Stimulated activated naive CD8-positive, alpha-beta T cell treated with anti-CD3 and anti-CD28 coated beads, Interleukin-15, Interleukin-2, amounts not matched to agents 100 ng/mL and 50 ng/mL, for 24 hours (primary cell): ENCODE measurements around the gene IL6ST.
A peak's percentile ranks its signal among the peaks of the same experiment; 100 is the strongest.

ENCODE experiments used
- H3K27ac Mint-ChIP-seq: one replicate; pipeline ENCODE4 v1.8.0; 2021; ENCODE audit warnings: mild to moderate bottlenecking, mixed read lengths
- H3K27me3 Mint-ChIP-seq: one replicate; pipeline ENCODE4 v1.8.0; 2021; ENCODE audit warnings: mixed read lengths
- H3K36me3 Mint-ChIP-seq: one replicate; pipeline ENCODE4 v1.8.0; 2021; ENCODE audit warnings: low read depth, mixed read lengths
- H3K4me1 Mint-ChIP-seq: one replicate; pipeline ENCODE4 v1.8.0; 2021; ENCODE audit warnings: low read depth, mixed read lengths
- H3K4me3 Mint-ChIP-seq: one replicate; pipeline ENCODE4 v1.8.0; 2021; ENCODE audit warnings: mild to moderate bottlenecking, mixed read lengths
- H3K9me3 Mint-ChIP-seq: one replicate; pipeline ENCODE4 v1.8.0; 2021; ENCODE audit warnings: mixed read lengths

The IL6ST gene

DNA sequence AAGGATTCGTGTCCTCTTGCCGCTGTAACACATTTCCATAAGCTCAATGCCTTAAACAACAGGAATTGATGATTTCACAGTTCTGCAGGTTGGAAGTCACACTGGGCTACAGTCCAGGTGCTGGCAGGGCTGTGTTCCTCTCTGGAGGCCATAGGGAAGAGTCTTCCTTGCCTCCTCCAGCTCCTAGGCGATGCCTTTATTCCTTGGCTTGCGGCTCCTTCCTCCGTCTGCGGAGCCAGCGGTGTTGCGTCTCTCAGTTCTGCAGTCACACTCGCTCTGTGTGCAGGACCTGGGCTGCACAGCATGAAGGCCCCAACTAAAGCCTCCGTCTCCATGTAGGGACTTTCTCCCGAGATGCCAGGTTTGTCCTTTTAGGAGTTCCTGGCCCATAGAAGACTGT, 70.0 kb downstream of the IL6ST start:
- H3K36me3 Mint-ChIP-seq, result no peaks in the 10 kb centered on the region
- H3K4me3 Mint-ChIP-seq, result no peak overlapping the region
- H3K4me1 Mint-ChIP-seq, result peaks cover 15% of the 10 kb centered on the region
- H3K27ac Mint-ChIP-seq, result no peak overlapping the region
- H3K9me3 Mint-ChIP-seq, result no peaks in the 10 kb centered on the region
- no peaks in the 10 kb centered on the region for H3K27me3 Mint-ChIP-seq

DNA sequence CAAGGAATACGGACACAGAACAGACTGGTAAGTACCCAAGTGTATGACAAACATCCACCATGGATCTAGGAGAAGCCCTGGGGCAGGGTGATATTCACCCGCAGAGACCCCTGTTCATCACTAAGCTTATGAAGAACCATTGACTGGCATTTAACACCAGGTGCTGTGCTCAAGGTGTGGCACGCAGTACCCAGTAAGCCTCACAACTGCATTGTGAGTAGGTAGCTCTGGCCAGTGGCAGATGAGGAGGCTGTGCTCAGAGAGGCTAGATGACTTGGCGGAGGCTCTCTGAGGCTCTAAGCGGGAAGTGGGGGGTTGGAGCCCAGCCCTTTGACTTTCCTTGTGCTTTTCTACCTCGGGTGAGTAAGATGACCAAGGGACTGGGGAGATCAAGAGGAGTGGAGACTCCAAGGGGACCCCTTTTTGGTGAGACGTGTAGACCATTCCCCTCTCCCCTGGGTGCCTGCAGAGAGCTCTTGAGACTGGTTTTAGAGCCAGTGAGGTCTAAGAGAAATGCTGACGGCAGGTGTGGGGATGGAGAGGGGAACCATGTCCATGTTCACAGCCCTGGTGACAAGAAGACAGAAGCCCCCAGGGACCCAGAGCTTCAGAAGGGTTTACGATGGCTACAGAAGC, 70.8 kb downstream of the IL6ST start:
- no peak overlapping the region for H3K27ac Mint-ChIP-seq
- peaks cover 23% of the 10 kb centered on the region for H3K4me1 Mint-ChIP-seq
- H3K27me3 Mint-ChIP-seq, result no peaks in the 10 kb centered on the region
- H3K4me3 Mint-ChIP-seq, result no peak overlapping the region
- H3K9me3 Mint-ChIP-seq, result no peaks in the 10 kb centered on the region
- no peaks in the 10 kb centered on the region for H3K36me3 Mint-ChIP-seq

DNA sequence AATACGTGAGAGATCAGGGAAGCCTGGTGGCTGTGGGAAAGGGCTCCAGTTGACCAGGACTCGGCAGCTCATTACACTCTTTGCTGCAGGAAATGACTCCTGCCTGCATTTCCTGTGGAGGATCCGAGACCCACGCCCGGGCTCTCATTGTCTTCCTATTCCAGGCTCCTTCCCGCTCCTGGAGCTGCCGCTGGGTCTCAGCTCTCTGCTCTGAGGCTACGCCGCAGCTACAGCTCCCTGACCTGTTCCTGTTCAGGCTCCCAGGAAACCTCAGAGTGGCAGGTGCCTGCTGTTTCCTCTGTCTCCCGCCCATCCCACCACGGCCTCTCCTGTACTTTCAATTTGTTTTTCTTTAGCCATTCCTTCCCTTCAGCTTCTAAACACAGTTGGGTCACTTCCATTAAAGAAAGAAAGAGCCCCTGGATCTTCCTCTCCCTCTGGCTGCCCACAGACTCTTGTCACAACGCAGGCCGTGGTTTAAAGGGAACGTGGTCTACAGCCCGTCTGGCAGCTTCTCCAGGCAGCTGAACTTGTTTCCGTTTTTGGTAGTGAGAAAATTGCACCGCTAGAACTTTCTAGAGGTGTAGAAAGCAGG, 71.5 kb downstream of the IL6ST start:
- H3K9me3 Mint-ChIP-seq, result no peaks in the 10 kb centered on the region
- no peaks in the 10 kb centered on the region for H3K27me3 Mint-ChIP-seq
- peak overlapping the region; percentile 70 for H3K27ac Mint-ChIP-seq
- H3K4me3 Mint-ChIP-seq, result peak overlapping the region; percentile 74
- H3K36me3 Mint-ChIP-seq, result no peaks in the 10 kb centered on the region
- H3K4me1 Mint-ChIP-seq, result peaks cover 30% of the 10 kb centered on the region

DNA sequence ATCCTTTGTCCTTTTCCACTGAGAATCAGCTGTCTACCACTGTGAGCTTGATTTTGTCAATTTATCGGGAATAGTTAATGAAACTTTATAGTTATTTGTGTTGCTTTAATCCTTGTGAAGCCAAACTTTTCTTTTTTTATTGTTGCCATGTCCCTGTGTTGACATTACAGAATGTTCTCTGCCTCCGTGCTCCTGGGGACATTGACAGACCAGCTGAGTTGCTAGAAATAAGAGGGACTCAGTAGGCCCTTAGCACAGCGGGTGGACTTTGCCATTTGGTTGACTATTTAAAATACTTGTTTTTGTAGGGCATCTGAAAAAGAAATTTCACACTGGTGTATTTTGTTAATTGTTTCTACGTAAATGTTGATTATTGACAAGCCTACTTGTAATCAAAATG, 73.1 kb downstream of the IL6ST start:
- no peaks in the 10 kb centered on the region for H3K36me3 Mint-ChIP-seq
- no peak overlapping the region for H3K4me3 Mint-ChIP-seq
- peaks cover 37% of the 10 kb centered on the region for H3K4me1 Mint-ChIP-seq
- H3K27me3 Mint-ChIP-seq, result no peaks in the 10 kb centered on the region
- no peak overlapping the region for H3K27ac Mint-ChIP-seq
- H3K9me3 Mint-ChIP-seq, result no peaks in the 10 kb centered on the region

GRCh38 chr5:55920784-55921183, 74.0 kb downstream of the IL6ST start:
- Mint-ChIP-seq H3K9me3 (no peaks in the 10 kb centered on the region), H3K27me3 (no peaks in the 10 kb centered on the region), H3K36me3 (no peaks in the 10 kb centered on the region), H3K4me3 (no peak overlapping the region), H3K27ac (no peak overlapping the region), H3K4me1 (peaks cover 40% of the 10 kb centered on the region)

- no peaks in the 10 kb centered on the region for H3K36me3 Mint-ChIP-seq
- no peak overlapping the region for H3K4me3 Mint-ChIP-seq
- H3K27ac Mint-ChIP-seq, result no peak overlapping the region
- H3K4me1 Mint-ChIP-seq, result peaks cover 43% of the 10 kb centered on the region
- H3K9me3 Mint-ChIP-seq, result no peaks in the 10 kb centered on the region
- no peaks in the 10 kb centered on the region for H3K27me3 Mint-ChIP-seq
These were observed 75.1 kb downstream of the IL6ST start for GRCh38 chr5:55919625-55920024.

DNA sequence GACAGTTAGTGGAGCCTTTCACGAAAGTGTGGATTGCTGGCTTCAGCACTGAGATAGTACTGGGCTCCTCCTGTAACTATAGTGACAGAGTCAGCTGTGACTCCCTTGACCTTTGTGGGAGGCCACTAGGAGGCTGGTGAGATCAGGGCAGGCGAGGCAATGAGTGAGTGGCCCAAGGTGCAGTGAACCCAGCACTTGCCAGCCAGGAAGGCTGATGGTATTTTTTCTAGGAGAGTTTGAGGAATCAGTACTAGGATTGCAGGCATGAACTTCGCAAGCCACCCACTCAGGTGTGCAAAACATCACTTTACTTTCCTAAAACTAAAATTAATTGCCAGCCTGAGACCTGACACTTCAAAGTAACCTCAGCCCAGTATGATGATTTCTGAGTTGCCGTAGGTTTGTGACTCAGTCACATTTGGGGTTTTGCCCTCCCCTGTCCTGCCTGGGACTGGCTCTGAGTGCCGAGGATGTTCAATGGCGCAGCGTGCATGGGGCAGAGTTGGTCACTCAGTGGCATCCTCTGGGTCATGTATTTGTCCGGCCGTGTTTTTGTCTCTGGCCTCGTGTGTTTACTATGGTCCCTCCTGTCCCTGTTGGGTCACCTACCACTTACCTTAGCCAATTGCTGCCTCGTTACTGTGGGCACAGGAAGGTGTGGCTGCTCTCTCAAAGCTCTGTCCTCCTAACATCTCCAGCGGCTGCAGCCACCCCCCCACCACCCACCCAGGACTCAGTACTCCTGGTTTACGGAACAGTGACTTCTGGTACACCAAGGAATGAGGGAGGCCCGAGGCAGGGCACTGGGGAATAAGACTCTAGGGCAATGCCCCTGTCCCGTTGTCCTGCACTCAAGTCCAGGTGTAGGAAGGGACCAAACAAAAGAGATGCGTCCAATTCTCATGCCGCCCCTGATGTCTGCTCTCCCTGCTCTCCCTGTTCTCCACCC, 76.4 kb downstream of the IL6ST start:
- H3K36me3 Mint-ChIP-seq, result no peaks in the 10 kb centered on the region
- H3K9me3 Mint-ChIP-seq, result no peaks in the 10 kb centered on the region
- H3K4me1 Mint-ChIP-seq, result peaks cover 39% of the 10 kb centered on the region
- no peak overlapping the region for H3K4me3 Mint-ChIP-seq
- peak overlapping the region; percentile 22 for H3K27ac Mint-ChIP-seq
- no peaks in the 10 kb centered on the region for H3K27me3 Mint-ChIP-seq

DNA sequence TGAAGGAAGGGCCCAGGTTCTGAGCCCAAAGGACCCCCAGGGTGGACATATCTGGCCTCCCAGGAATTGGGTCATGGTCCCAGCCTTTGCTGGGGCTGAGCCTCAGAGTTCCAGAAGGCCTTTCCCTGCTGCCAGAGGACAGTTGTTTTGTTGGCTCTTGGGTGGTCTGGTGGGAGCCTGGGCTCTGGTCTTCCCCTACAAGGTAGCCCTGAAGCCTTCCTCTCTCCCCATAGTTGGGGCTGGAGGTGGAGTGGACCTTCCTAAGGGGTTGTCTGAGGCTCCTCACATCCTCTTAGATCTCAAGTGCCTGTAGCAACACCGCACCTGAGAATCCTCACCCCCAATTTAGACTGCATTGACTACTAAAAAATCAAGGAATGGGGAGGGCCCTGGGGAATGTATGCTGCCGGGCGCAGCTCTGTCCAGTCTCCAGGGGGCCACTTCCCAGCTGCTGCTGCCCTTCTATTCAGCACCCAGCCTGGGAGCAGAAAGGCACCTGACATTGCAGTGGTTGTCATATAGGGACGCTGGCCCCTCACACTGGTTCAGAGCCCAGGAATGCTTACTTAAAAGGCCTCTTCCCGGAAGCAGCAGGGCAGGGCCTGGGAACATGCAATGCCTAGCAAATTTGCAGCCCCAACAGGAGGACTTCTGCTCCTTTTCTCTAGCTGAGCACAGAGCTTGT, 77.2 kb downstream of the IL6ST start:
- Mint-ChIP-seq H3K4me3 (no peak overlapping the region), H3K27ac (peak overlapping the region; percentile 22), H3K4me1 (peaks cover 32% of the 10 kb centered on the region), H3K9me3 (no peaks in the 10 kb centered on the region), H3K27me3 (no peaks in the 10 kb centered on the region), H3K36me3 (no peaks in the 10 kb centered on the region)

DNA sequence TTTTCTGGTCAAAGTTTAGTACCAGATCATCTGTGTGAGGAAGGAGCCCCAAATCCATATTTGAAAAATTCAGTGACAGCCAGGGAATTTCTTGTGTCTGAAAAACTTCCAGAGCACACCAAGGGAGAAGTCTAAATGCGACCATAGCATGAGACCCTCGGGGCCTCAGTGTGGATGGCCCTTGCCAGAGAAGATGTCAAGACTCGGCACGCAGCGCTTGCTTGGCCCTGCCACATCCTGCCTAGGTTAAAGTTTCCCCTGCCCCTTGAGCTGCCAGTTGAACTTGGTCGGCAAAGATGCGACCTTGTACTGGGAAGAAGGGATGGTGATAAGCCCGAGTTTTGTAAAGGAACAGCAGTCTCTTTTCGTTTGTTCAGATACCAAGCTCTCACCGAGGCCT, 77.8 kb downstream of the IL6ST start:
- H3K4me3 Mint-ChIP-seq, result no peak overlapping the region

DNA sequence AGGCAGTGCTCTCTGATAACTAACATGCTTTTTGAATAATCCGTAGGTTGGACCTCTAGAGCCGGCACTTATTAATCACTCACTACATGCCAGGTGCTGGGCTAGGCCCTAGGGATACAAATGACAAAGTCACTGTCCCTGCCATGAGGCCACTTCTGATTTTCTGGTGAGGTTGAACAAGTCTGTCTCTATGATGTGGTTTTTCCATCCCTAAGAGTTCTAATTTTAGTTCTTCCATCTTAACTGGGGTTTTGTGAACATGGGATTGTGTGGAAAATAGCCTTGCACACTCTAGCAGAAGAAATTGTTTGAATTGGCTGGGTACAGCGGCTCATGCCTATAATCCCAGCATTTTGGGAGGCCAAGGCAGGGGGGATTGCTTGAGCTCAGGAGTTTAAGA, 79.0 kb downstream of the IL6ST start:
- Mint-ChIP-seq H3K4me3 (no peak overlapping the region), H3K4me1 (peaks cover 38% of the 10 kb centered on the region), H3K27ac (no peak overlapping the region), H3K9me3 (no peaks in the 10 kb centered on the region), H3K27me3 (no peaks in the 10 kb centered on the region), H3K36me3 (no peaks in the 10 kb centered on the region)

More for the DNA sequence above, 77.8 kb downstream of the IL6ST start:
- no peak overlapping the region for H3K27ac Mint-ChIP-seq
- no peaks in the 10 kb centered on the region for H3K36me3 Mint-ChIP-seq
- no peaks in the 10 kb centered on the region for H3K27me3 Mint-ChIP-seq
- H3K9me3 Mint-ChIP-seq, result no peaks in the 10 kb centered on the region
- H3K4me1 Mint-ChIP-seq, result peaks cover 36% of the 10 kb centered on the region

- H3K4me1 Mint-ChIP-seq, result peaks cover 36% of the 10 kb centered on the region
These were observed 79.8 kb downstream of the IL6ST start for GRCh38 chr5:55914971-55915370.

DNA sequence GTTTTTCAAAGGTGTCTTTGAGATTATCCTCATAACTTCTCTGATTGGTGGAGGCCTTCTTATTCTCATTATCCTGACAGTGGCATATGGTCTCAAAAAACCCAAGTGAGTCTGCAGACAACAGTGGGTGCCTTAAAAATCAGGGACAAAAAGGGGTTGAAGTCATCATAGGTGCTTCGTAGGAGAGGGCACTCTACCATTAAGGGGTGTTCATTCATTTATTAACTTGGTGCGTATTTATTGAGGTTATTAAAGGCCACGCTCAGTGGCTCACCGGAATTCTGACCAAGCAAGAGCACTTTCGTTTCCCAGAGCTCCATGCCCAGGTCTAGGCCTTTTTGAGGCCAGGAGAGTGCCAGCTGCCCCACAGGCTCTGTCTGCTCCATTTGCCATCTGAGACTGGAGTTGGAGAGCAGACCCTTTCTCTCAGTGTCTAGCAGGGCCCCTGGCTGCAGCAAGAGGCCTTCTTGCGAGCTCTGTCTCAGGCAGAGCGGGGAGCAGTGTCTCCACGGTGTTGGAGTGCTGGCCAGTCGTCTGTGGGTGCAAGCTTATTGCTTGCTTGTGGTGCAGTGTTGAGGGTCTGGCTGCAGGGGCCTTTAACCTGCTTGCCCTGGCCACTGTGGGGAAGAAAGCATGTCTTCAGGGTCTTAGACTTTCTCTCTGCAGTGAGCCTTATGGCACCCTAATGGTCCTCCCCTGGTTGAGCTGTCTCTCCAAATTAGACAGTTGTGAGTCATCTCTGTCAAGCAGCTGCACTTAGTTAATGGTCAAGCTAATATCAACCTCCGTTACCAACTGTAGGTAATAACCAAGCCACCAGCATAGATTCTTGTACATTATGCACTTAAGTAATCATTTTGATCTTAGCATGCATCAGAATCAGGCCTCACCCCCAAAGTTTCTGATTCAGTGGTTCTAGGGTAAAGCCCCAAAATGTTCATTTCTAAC, 81.0 kb downstream of the IL6ST start:
- H3K4me1 Mint-ChIP-seq, result peaks cover 24% of the 10 kb centered on the region
- H3K27ac Mint-ChIP-seq, result no peak overlapping the region
- H3K27me3 Mint-ChIP-seq, result no peaks in the 10 kb centered on the region

More at GRCh38 chr5:55914971-55915370, 79.8 kb downstream of the IL6ST start:
- Mint-ChIP-seq H3K9me3 (no peaks in the 10 kb centered on the region), H3K36me3 (no peaks in the 10 kb centered on the region), H3K4me3 (no peak overlapping the region), H3K27ac (no peak overlapping the region), H3K27me3 (no peaks in the 10 kb centered on the region)

DNA sequence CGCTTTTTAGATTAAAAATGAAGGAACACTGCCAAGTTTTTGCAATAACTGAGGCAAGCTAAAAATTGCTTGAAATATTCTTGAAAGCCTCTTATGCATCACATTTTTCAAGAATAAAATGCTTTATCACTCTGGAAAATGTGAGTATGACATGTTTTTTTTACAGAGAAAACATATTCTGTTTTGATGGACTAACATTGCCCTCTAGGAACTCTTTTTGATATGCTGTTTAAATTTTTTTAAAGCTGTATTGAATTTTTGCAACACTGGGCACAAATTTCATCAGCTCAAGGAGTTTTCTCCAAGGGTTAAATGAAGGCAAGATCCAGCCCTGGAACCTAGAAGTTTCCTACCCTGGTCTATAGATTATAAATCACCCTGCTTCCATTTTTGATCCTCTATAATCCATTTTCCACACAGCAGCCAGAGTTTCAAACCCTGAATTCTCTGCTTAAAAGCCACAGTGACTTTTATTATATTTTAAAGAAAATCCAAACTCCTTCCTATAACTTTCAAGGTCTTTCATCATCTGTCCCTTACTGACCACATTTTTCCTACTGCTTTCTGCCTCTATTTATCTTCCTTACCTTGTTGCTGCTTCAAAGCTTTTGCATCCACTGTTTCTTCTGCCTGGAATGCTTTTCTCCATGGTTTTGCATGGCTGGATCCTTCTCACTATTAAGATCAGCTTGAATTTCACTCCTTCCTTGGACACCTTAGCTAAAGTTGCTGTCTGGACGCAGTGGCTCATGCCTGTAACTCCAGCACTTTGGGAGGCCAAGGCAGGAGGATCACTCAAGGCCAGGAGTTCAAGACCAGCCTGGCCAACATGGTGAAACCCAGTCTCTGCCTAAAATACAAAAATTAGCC, 82.7 kb downstream of the IL6ST start:
- Mint-ChIP-seq H3K4me3 (no peak overlapping the region), H3K4me1 (peaks cover 12% of the 10 kb centered on the region), H3K27ac (peak overlapping the region; percentile 71)

More for the DNA sequence above, 81.0 kb downstream of the IL6ST start:
- Mint-ChIP-seq H3K9me3 (no peaks in the 10 kb centered on the region), H3K36me3 (no peaks in the 10 kb centered on the region), H3K4me3 (no peak overlapping the region)

More for the DNA sequence above, 82.7 kb downstream of the IL6ST start:
- H3K9me3 Mint-ChIP-seq, result no peaks in the 10 kb centered on the region
- H3K36me3 Mint-ChIP-seq, result no peaks in the 10 kb centered on the region
- H3K27me3 Mint-ChIP-seq, result peaks cover 4% of the 10 kb centered on the region
